Thyroid gland (tissue), 4 donors: ENCODE data around the gene ABCA9. TPM values are rescaled to one million over a fixed set of nuclear protein-coding genes. Genes with fewer than 3 reads are reported as not detected.
"Not testable (repeated sequence)": the region's sequence is repeated elsewhere in the genome, so short reads cannot be mapped to it uniquely, and the experiment has no call there.

ENCODE experiments used
- DNase-seq, 2 donors: peaks; one replicate each; pipeline ENCODE4 v3.0.0-alpha.2; 2019
- H3K27ac ChIP-seq, 3 donors: fragments of 200-600 bp; sonication (generic); 1 replicate in 2 of 3; 2 replicates in 1 of 3; pipeline ENCODE4 v1.5.1; 2016 to 2019; ENCODE audit warnings: mild to moderate bottlenecking in 1 of 3, moderate library complexity in 1 of 3
- H3K27me3 ChIP-seq: fragments of 200-600 bp; sonication (generic); one replicate; pipeline ENCODE4 v1.5.1; 2019
- H3K36me3 ChIP-seq, 2 donors: fragments of 200-600 bp; sonication (generic); one replicate each; pipeline ENCODE4 v1.5.1; 2016 to 2019
- H3K4me1 ChIP-seq, 2 donors: fragments of 200-600 bp; sonication (generic); one replicate each; pipeline ENCODE4 v1.5.1; 2017 to 2019
- H3K4me3 ChIP-seq, 3 donors: fragments of 200-600 bp; sonication (generic); replicated peaks in 1 of 3; 1 replicate in 2 of 3; 2 replicates in 1 of 3; pipeline ENCODE4 v1.5.1; 2016; ENCODE audit warnings: mild to moderate bottlenecking in 1 of 3
- H3K9me3 ChIP-seq: fragments of 200-600 bp; sonication (generic); one replicate; pipeline ENCODE4 v1.5.1; 2017
- POLR2A ChIP-seq, 2 donors: fragments of 450-650 bp; IDR thresholded peaks; one replicate each; pipeline ENCODE4 v1.6.1; 2017; ENCODE audit warnings: antibody characterized with exemption in 2 of 2, mild to moderate bottlenecking in 2 of 2, moderate library complexity in 1 of 2
- WGBS, 2 donors: methylation state at CpG; one replicate each; pipeline ENCODE4 v1.1.5; 2017; 5-methylcytosine and 5-hydroxymethylcytosine counted together
- intact Hi-C: fragments of 100-400 bp; cut with DNase I; formaldehyde crosslinking; loops from one replicate; pipeline ENCODE4 v1.15.1; 2023
- total RNA-seq, 4 donors: library from RNA; depleted of rRNA; stranded (reverse); fragments of >200 nt; gene quantifications; one replicate each; pipeline ENCODE4 v1.2.3, GENCODE V29; 2016
- TF ChIP-seq, protein P1 (sequence below), 6 experiments: fragments of 200-600 bp in 3 of 6; fragments of 450-650 bp in 3 of 6; sonication (generic) in 3 of 6; IDR thresholded peaks; one replicate each; pipeline ENCODE4 v1.5.1; 2016 to 2019; ENCODE audit warnings: antibody characterized with exemption in 6 of 6, mild to moderate bottlenecking in 2 of 6, inconsistent platforms in 1 of 6, moderate library complexity in 1 of 6

ABCA9 gene
- total RNA-seq, 4 donors from 2014 or later: 11.9 to 40.2 (median 25.4) TPM

DNA sequence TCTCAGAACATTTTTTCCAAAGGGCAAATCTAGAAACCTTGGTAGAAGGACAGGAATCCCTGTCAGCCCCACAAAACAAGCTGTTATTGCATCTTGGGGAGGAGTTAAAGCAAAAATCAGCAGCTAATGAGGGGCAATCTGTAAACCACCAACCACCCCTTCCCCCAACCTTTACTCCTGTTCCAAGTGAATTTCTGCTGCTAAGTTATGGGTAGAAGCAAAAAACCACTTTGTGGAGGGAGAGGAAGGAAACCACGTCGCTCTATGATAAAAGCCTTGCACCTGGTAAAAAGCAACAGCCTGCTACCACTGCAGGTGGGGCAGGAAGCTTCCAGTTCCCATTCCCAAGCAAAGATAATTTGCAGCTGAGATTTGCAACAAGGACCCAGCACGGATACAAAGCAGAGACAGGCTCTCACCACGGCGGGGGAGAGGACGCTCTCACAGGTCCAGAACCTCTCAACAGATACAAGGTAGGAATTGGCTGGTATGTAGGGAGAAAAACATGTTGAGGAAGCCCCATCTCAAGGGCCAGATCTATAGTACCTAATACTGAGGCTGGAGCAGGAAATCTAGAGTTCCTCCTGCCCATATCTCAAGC lies 116.2 kb downstream of the ABCA9 start:
- Histone ChIP-seq H3K4me1 (no peaks in the 10 kb centered on the region), H3K27ac (no peak overlapping the region), H3K4me3 (no peak overlapping the region), H3K27me3 (no peaks in the 10 kb centered on the region), H3K36me3 (no peaks in the 10 kb centered on the region), H3K9me3 (no peaks in the 10 kb centered on the region)
- DNase-seq: no peak
- intact Hi-C loops: no loop called here
- 76 to 84% methylated on average over 6 of the region's 6 CpGs for WGBS, 2 donors
- TF ChIP-seq, protein P1, sequence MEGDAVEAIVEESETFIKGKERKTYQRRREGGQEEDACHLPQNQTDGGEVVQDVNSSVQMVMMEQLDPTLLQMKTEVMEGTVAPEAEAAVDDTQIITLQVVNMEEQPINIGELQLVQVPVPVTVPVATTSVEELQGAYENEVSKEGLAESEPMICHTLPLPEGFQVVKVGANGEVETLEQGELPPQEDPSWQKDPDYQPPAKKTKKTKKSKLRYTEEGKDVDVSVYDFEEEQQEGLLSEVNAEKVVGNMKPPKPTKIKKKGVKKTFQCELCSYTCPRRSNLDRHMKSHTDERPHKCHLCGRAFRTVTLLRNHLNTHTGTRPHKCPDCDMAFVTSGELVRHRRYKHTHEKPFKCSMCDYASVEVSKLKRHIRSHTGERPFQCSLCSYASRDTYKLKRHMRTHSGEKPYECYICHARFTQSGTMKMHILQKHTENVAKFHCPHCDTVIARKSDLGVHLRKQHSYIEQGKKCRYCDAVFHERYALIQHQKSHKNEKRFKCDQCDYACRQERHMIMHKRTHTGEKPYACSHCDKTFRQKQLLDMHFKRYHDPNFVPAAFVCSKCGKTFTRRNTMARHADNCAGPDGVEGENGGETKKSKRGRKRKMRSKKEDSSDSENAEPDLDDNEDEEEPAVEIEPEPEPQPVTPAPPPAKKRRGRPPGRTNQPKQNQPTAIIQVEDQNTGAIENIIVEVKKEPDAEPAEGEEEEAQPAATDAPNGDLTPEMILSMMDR (IDR thresholded peaks at IDR 0.05): no peak
- TF ChIP-seq POLR2A (IDR thresholded peaks at IDR 0.05): no peak

DNA sequence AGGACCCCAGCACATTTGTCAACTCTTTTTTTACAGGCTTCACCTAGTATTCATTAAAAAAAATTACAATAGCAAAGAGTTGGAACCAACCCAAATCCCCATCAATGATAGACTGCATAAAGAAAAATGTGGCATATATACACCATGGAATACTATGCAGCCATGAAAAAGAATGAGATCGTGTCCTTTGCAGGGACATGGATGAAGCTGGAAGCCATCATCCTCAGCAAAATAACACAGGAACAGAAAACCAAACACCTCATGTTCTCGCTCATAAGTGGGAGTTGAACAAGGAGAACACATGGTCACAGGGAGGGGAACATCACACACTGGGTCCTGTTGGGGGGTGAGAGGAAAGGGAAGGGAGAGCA lies 116.9 kb downstream of the ABCA9 start:
- H3K27ac ChIP-seq, H3K4me3 ChIP-seq, H3K36me3 ChIP-seq, intact Hi-C loops, DNase-seq, H3K4me1 ChIP-seq, H3K9me3 ChIP-seq, H3K27me3 ChIP-seq: not testable (repeated sequence)
- 93 to 98% methylated on average over 2 of the region's 2 CpGs for WGBS, 2 donors

DNA sequence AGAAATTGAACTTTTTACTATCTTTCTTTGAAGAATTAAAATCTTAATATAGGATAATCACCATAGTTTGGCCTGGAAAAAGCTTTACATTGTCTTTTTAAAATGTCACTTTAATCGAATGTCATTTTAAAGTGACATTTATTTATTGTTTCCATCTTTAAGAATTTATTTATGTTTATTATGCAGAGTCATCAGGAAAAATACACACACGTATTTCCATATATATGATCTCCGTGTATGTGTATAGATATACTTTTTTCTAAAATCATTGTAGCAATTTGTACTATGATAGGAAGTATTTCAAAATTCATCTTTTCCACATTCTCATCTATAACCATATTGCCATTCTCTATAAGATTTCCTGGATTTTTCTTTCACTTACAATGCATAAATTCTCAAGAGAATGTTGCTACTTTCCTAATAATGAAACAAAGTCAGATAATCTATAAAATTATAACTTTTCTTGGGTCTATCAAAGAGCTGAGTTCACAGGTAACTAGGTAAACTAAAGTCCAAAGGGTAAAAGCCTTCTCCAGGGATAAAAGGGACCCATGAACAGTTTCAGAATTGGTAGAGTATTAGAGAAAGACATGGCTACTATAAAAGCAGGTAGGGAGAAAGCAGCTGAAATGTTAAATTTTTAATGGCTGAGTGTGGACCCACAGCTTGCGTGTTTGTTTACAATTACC lies 117.5 kb downstream of the ABCA9 start:
- no peak for DNase-seq
- Histone ChIP-seq H3K27ac (no peak overlapping the region), H3K36me3 (no peaks in the 10 kb centered on the region), H3K4me3 (no peak overlapping the region), H3K27me3 (no peaks in the 10 kb centered on the region), H3K9me3 (no peaks in the 10 kb centered on the region), H3K4me1 (no peaks in the 10 kb centered on the region)
- 80% methylated on average over 4 of the region's 4 CpGs for WGBS, 2 donors
- no peak for TF ChIP-seq POLR2A (IDR thresholded peaks at IDR 0.05)
- TF ChIP-seq, protein P1 (IDR thresholded peaks at IDR 0.05): no peak
- intact Hi-C loops: no loop called here

DNA sequence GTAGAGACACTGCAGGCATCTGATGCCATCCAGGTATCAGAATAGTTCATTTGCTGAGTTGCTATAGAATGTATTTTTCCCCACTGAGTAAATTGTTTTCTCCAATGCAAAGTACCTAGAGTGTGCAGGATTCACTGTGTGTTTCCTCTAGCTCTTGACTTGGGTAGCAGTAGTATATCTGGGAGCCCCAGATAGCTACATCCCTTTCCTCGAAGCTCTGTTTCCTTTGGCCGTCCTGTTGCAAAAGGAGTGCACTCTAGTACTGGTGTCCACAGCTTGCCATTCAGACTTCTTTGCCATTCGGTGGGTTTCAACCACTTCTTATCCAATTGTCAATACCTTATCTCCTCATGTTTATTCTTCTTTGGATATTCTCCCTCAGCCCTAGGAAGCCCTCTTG lies 118.3 kb downstream of the ABCA9 start:
- intact Hi-C loops: no loop called here
- H3K27ac ChIP-seq: no peak overlapping the region
- no peak overlapping the region for H3K4me3 ChIP-seq
- TF ChIP-seq, protein P1 (IDR thresholded peaks at IDR 0.05): no peak
- no peak for TF ChIP-seq POLR2A (IDR thresholded peaks at IDR 0.05)
- 77 to 80% methylated on average over 3 of the region's 3 CpGs for WGBS, 2 donors
- no peaks in the 10 kb centered on the region for H3K27me3 ChIP-seq
- no peaks in the 10 kb centered on the region for H3K4me1 ChIP-seq
- DNase-seq: no peak
- H3K36me3 ChIP-seq: no peaks in the 10 kb centered on the region
- no peaks in the 10 kb centered on the region for H3K9me3 ChIP-seq

DNA sequence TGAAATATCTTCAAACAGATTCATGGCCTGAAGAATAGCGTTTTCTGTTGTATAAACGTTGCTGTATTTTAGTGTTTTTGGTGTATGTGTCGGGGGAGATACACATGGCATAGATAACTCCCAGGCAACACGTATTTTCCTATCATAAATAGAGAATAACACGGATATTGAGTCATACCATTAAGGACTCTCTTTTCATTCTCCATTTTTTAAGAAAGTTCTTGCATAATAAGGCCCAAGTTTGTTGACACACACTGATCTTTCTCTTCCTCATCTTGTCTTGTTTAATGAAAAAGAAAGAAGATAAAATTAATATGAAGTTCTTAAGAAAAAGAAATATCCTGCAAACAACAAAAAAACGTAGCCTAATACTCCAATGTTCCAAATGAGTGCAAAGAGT lies 119.0 kb downstream of the ABCA9 start:
- intact Hi-C loops: no loop called here
- 85 to 93% methylated on average over 6 of the region's 6 CpGs for WGBS, 2 donors
- Histone ChIP-seq H3K27me3 (no peaks in the 10 kb centered on the region), H3K9me3 (no peaks in the 10 kb centered on the region), H3K27ac (no peak overlapping the region), H3K4me3 (no peak overlapping the region), H3K4me1 (no peaks in the 10 kb centered on the region), H3K36me3 (no peaks in the 10 kb centered on the region)
- no peak for DNase-seq
- no peak for TF ChIP-seq POLR2A (IDR thresholded peaks at IDR 0.05)
- TF ChIP-seq, protein P1 (IDR thresholded peaks at IDR 0.05): no peak
